Dendritic cell treated with granulocyte-macrophage colony-stimulating factor and Interleukin-4, amounts not matched to agents 40 ng/mL and 50 ng/mL, for 4 days (primary cell): Measurements from ENCODE around the gene AFF3.
"Not testable (repeated sequence)": the region's sequence is repeated elsewhere in the genome, so short reads cannot be mapped to it uniquely, and the experiment has no call there.

Experiments
- H3K27ac Mint-ChIP-seq: one replicate; pipeline ENCODE4 v1.8.0; 2022; ENCODE audit warnings: mild to moderate bottlenecking, mixed read lengths
- H3K27me3 Mint-ChIP-seq: one replicate; pipeline ENCODE4 v1.8.0; 2022; ENCODE audit warnings: mild to moderate bottlenecking, mixed read lengths
- H3K36me3 Mint-ChIP-seq: one replicate; pipeline ENCODE4 v1.8.0; 2022; ENCODE audit warnings: low read depth, mixed read lengths
- H3K4me1 Mint-ChIP-seq: one replicate; pipeline ENCODE4 v1.8.0; 2022; ENCODE audit warnings: low read depth, mixed read lengths
- H3K4me3 Mint-ChIP-seq: one replicate; pipeline ENCODE4 v1.8.0; 2022; ENCODE audit warnings: mild to moderate bottlenecking, moderate library complexity, mixed read lengths
- H3K9me3 Mint-ChIP-seq: one replicate; pipeline ENCODE4 v1.8.0; 2022; ENCODE audit warnings: mixed read lengths
- intact Hi-C: fragments of 100-400 bp; cut with micrococcal nuclease; formaldehyde crosslinking; loops from one replicate; pipeline ENCODE4 v1.15.0; 2022

The AFF3 gene

GRCh38 chr2:99784282-99784681 lies 358.1 kb downstream of the AFF3 start:
- Mint-ChIP-seq H3K27me3 (no peaks in the 10 kb centered on the region), H3K4me3 (no peak overlapping the region), H3K36me3 (no peaks in the 10 kb centered on the region), H3K4me1 (peaks cover 59% of the 10 kb centered on the region), H3K27ac (no peak overlapping the region), H3K9me3 (no peaks in the 10 kb centered on the region)
- intact Hi-C loops: no loop called here

DNA sequence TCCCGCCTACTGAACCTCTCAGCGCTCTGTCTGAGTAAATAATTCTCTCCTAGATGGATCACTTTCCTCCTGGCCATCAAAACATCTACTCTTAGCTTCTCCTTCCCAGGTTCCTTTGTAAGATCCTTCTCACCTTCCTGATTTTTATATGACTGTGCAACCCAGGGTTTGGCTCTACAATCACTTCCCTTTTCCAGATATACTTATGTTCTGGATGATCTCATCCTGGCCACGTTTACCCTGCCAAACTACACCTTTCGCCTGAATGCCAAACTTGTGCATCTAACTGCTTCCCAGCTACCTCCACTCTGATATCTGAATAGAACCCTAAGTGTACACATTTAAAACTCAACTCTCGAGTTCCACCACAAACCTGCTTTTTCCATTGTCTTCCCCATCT lies 362.1 kb downstream of the AFF3 start:
- intact Hi-C loops: no loop called here
- Mint-ChIP-seq H3K27ac (peak overlapping the region; percentile 14), H3K27me3 (no peaks in the 10 kb centered on the region), H3K36me3 (peaks cover 8% of the 10 kb centered on the region), H3K4me1 (peaks cover 66% of the 10 kb centered on the region), H3K4me3 (no peak overlapping the region), H3K9me3 (peaks cover 12% of the 10 kb centered on the region)

- Mint-ChIP-seq H3K4me3 (no peak overlapping the region), H3K4me1 (peaks cover 61% of the 10 kb centered on the region), H3K27ac (peak overlapping the region; percentile 14), H3K27me3 (no peaks in the 10 kb centered on the region), H3K9me3 (peaks cover 12% of the 10 kb centered on the region), H3K36me3 (peaks cover 8% of the 10 kb centered on the region)
- intact Hi-C loops: no loop called here
Measured at GRCh38 chr2:99779276-99779675, 363.1 kb downstream of the AFF3 start.

GRCh38 chr2:99777656-99778290 lies 364.6 kb downstream of the AFF3 start:
- H3K9me3 Mint-ChIP-seq: peaks cover 12% of the 10 kb centered on the region
- intact Hi-C loops: no loop called here
- no peaks in the 10 kb centered on the region for H3K27me3 Mint-ChIP-seq
- H3K4me1 Mint-ChIP-seq: peaks cover 67% of the 10 kb centered on the region
- H3K27ac Mint-ChIP-seq: peak overlapping the region; percentile 14
- H3K4me3 Mint-ChIP-seq: no peak overlapping the region
- peaks cover 8% of the 10 kb centered on the region for H3K36me3 Mint-ChIP-seq

DNA sequence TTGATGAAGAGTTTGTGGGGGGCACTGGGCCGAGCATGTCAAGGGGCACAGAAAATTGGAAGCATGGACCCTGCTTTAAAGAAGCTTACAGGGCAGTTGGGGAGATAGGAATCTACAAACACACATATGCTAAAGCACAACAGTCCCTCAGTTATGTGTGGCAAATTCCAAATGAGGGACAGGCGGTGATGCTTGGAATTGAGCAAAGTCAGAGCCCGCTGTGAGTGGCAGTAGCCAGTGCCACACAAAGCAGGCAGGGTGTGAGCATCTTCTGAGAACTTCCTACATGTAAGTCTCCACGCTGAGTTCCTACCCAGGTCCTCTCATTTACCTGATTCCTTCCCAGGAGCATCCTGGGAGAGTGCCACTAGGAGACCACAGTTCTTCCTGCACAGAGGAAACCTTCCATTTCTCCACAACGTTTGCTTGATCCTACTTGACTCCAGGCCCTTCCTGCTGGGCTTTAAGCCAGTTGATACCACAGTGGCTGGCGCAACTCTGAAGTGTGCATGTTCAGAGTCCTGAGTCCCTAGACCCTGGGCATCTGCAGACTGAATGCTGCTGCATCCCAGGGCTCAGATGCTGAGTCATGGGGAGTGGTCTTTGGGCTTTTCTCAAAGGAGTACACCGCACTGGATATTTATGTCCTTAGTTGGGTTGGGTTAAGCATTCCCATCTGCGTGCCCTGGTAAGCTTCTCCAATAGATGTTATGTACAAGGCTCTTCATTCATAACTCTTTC lies 365.3 kb downstream of the AFF3 start:
- no peaks in the 10 kb centered on the region for H3K27me3 Mint-ChIP-seq
- peaks cover 12% of the 10 kb centered on the region for H3K9me3 Mint-ChIP-seq
- intact Hi-C loops: no loop called here
- H3K27ac Mint-ChIP-seq: peak overlapping the region; percentile 35
- H3K4me1 Mint-ChIP-seq: peaks cover 74% of the 10 kb centered on the region
- H3K4me3 Mint-ChIP-seq: no peak overlapping the region
- peaks cover 8% of the 10 kb centered on the region for H3K36me3 Mint-ChIP-seq

GRCh38 chr2:99776206-99776905 lies 366.0 kb downstream of the AFF3 start:
- H3K27ac Mint-ChIP-seq: peak overlapping the region; percentile 35
- no peaks in the 10 kb centered on the region for H3K27me3 Mint-ChIP-seq
- peaks cover 12% of the 10 kb centered on the region for H3K9me3 Mint-ChIP-seq
- H3K4me1 Mint-ChIP-seq: peaks cover 79% of the 10 kb centered on the region
- peaks cover 8% of the 10 kb centered on the region for H3K36me3 Mint-ChIP-seq
- no peak overlapping the region for H3K4me3 Mint-ChIP-seq
- intact Hi-C loops: no loop called here

GRCh38 chr2:99775585-99775984 lies 366.8 kb downstream of the AFF3 start:
- Mint-ChIP-seq H3K27me3 (no peaks in the 10 kb centered on the region), H3K9me3 (peaks cover 12% of the 10 kb centered on the region), H3K4me3 (no peak overlapping the region), H3K4me1 (peaks cover 79% of the 10 kb centered on the region), H3K27ac (no peak overlapping the region), H3K36me3 (peaks cover 8% of the 10 kb centered on the region)
- intact Hi-C loops: no loop called here

- Mint-ChIP-seq H3K4me1 (peaks cover 86% of the 10 kb centered on the region), H3K36me3 (peaks cover 16% of the 10 kb centered on the region), H3K27ac (peak overlapping the region; percentile 85), H3K9me3 (peaks cover 17% of the 10 kb centered on the region)
- H3K27me3 Mint-ChIP-seq, intact Hi-C loops, H3K4me3 Mint-ChIP-seq: not testable (repeated sequence)
Measured at GRCh38 chr2:99773642-99774041, 368.7 kb downstream of the AFF3 start.

GRCh38 chr2:99772591-99773331 lies 369.6 kb downstream of the AFF3 start:
- H3K27me3 Mint-ChIP-seq: no peaks in the 10 kb centered on the region
- H3K36me3 Mint-ChIP-seq: peaks cover 13% of the 10 kb centered on the region
- peak overlapping the region; percentile 85 for H3K27ac Mint-ChIP-seq
- H3K4me3 Mint-ChIP-seq: no peak overlapping the region
- intact Hi-C loops: no loop called here
- peaks cover 86% of the 10 kb centered on the region for H3K4me1 Mint-ChIP-seq
- H3K9me3 Mint-ChIP-seq: peaks cover 9% of the 10 kb centered on the region

DNA sequence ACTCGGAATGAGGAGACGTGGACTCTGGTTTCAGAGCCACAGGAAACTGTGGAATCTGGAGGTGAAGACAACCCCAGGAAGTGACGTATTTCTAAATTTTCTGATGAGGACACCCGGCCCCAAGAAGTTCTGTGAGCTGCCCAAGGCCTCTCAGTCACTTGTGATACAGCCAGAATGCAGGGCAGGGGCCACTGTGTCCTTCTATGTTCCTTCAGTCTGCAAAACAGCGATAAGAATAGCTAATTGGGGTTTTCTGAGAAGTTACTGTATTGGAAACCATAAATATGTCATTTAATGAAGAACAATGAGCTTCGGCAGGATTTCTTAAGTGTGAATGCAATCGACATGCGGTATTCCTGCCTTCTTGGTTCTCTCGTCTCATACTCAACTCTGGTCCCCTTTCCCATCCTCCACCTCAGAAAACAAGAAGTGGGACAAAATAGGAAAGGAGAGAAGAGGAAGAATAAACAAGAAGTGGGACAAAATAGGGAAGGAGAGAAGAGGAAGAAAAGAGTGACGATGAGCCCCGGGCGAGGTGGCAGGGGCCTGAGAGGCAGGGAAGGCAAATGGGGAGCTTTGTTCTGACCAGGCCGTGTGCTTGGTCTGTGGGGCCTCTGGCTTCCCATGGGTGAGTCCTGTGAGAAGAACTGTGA lies 370.6 kb downstream of the AFF3 start:
- H3K4me1 Mint-ChIP-seq: peaks cover 86% of the 10 kb centered on the region
- no peak overlapping the region for H3K4me3 Mint-ChIP-seq
- H3K36me3 Mint-ChIP-seq: peaks cover 13% of the 10 kb centered on the region
- intact Hi-C loops: no loop called here
- H3K27ac Mint-ChIP-seq: peak overlapping the region; percentile 85
- peaks cover 9% of the 10 kb centered on the region for H3K9me3 Mint-ChIP-seq
- H3K27me3 Mint-ChIP-seq: no peaks in the 10 kb centered on the region

GRCh38 chr2:99770876-99771275 lies 371.5 kb downstream of the AFF3 start:
- peaks cover 87% of the 10 kb centered on the region for H3K4me1 Mint-ChIP-seq
- no peaks in the 10 kb centered on the region for H3K27me3 Mint-ChIP-seq
- peaks cover 13% of the 10 kb centered on the region for H3K36me3 Mint-ChIP-seq
- peak overlapping the region; percentile 85 for H3K27ac Mint-ChIP-seq
- H3K4me3 Mint-ChIP-seq: no peak overlapping the region
- intact Hi-C loops: no loop called here
- H3K9me3 Mint-ChIP-seq: peaks cover 9% of the 10 kb centered on the region

- H3K4me1 Mint-ChIP-seq: peaks cover 59% of the 10 kb centered on the region
- H3K27me3 Mint-ChIP-seq: no peaks in the 10 kb centered on the region
- peak overlapping the region; percentile 50 for H3K27ac Mint-ChIP-seq
- intact Hi-C loops: no loop called here
- H3K9me3 Mint-ChIP-seq: peaks cover 9% of the 10 kb centered on the region
- H3K4me3 Mint-ChIP-seq: no peak overlapping the region
- H3K36me3 Mint-ChIP-seq: peaks cover 13% of the 10 kb centered on the region
Measured at GRCh38 chr2:99765731-99766318, 376.6 kb downstream of the AFF3 start.

DNA sequence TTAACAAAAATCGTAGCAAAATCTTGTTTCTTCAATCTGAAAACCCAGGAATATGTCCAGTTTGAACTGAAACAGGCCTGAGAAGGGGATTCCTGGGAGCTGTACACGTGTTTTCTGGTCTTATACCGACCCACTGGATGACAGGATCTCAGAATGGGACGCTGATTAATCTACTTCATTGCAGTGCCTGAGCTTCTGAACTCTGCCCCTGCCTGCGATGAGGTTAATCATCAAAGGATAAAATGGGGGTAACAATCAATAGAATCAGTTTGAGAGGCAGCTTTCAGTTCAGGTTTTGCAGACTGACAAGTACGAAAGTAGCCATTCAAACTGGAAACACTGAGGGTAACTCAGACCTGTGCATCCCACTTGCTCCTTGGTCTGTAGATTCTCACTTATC lies 378.6 kb downstream of the AFF3 start:
- H3K27ac Mint-ChIP-seq: no peak overlapping the region
- peaks cover 1% of the 10 kb centered on the region for H3K36me3 Mint-ChIP-seq
- H3K27me3 Mint-ChIP-seq: no peaks in the 10 kb centered on the region
- peaks cover 2% of the 10 kb centered on the region for H3K9me3 Mint-ChIP-seq
- H3K4me1 Mint-ChIP-seq: peaks cover 38% of the 10 kb centered on the region
- no peak overlapping the region for H3K4me3 Mint-ChIP-seq
- intact Hi-C loops: no loop called here
